Suprapubic skin (tissue), 4 donors: ENCODE data around the gene NCOA1.

ENCODE experiments used
- CTCF ChIP-seq, 2 donors: fragments of 200-600 bp in 1 of 2; fragments of 450-650 bp in 1 of 2; sonication (generic) in 1 of 2; IDR thresholded peaks; one replicate each; pipeline ENCODE4 v1.5.1; 2016 to 2019; ENCODE audit warnings: antibody characterized with exemption in 2 of 2, mild to moderate bottlenecking in 1 of 2, moderate library complexity in 1 of 2
- POLR2A ChIP-seq, 2 donors: fragments of 450-650 bp; IDR thresholded peaks; one replicate each; pipeline ENCODE4 v1.6.1; 2017; ENCODE audit warnings: antibody characterized with exemption in 2 of 2, mild to moderate bottlenecking in 2 of 2, moderate library complexity in 2 of 2
- POLR2AphosphoS5 ChIP-seq, 3 donors: sonication (generic); formaldehyde crosslinking; IDR thresholded peaks; one replicate each; pipeline ENCODE4 v1.6.1; 2017; ENCODE audit warnings: antibody characterized with exemption in 3 of 3

DNA sequence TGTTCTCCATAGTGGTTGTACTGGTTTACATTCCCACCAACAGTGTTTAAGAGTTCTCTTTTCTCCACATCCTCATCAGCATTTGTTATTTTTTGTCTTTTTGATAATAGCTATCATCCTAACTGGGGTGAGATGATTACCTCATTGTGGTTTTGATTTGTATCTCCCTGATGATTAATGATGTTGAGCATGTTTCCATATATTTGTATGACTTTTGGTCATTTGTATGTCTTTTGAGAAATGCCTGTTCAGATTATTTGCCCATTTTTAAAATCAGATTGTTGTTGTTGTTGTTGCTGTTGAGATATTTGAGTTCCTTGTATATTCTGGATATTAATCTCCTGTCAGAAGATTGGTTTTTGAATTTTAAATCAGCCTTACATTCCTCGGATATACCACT is 147.5 kb downstream of the NCOA1 start:
- TF ChIP-seq CTCF (IDR thresholded peaks at IDR 0.05) = no peak
- no peak for TF ChIP-seq POLR2AphosphoS5 (IDR thresholded peaks at IDR 0.05)
- TF ChIP-seq POLR2A (IDR thresholded peaks at IDR 0.05) = no peak
